HepG2 (cell line): ENCODE measurements around the gene NUP62. TPM values are rescaled to one million over a fixed set of nuclear protein-coding genes. Genes with fewer than 3 reads are reported as not detected.

Experiments
- ATAC-seq: fragments of 200-7000 bp; cut with Tn5 transposase; 3 replicates; pipeline ENCODE4 v1.9.1; 2020; ENCODE audit warnings: mild to moderate bottlenecking, moderate library complexity
- BruUV-seq: library from RNA; stranded (reverse); fragments of 400-500 nt; replicated peaks from 2 replicates; lab custom pipeline; 2021; lab: Mats Ljungman, UMichigan
- CTCF ChIA-PET: fragments of 300-600 bp; formaldehyde crosslinking; extraction: SDS; loops from one replicate; lab custom pipeline; 2021; ENCODE audit warnings: low total read pairs, inconsistent platforms, low intra/inter-chr PET ratio; lab: Yijun Ruan, JAX
- POLR2A ChIA-PET: fragments of 350-600 bp; sonication (Branson Sonifier 250); formaldehyde crosslinking; loops from one replicate; lab custom pipeline; 2020; ENCODE audit warnings: antibody characterized with exemption, inconsistent platforms; lab: Yijun Ruan, JAX
- DNase-seq: peaks from one replicate; pipeline ENCODE4 v3.0.0-alpha.2; 2015; ENCODE audit warnings: low spot score
- FAIRE-seq: peaks from 3 replicates; lab custom pipeline; 2011; peaks lifted over from hg19 to GRCh38; lab: Jason Lieb, UNC
- H2AFZ ChIP-seq: one replicate; pipeline ENCODE4 v1.6.1; 2011; ENCODE audit warnings: low read length, inconsistent platforms
- H3K27ac ChIP-seq: fragments of 300-600 bp; 3 replicates; pipeline ENCODE4 v1.8.0; 2011; ENCODE audit warnings: mixed run types, mild to moderate bottlenecking, mixed read lengths, low read length, inconsistent platforms; ENCODE audit not compliant: insufficient read depth; ENCODE audit errors: extremely low read length
- H3K27me3 ChIP-seq, 2 experiments: fragments of 200-600 bp in 1 of 2; 2 replicates in 1 of 2; 3 replicates in 1 of 2; pipeline versions ENCODE4 v1.6.0 to v1.8.0; 2011; ENCODE audit warnings: low read length in 2 of 2, mild to moderate bottlenecking in 2 of 2, moderate library complexity in 2 of 2, inconsistent platforms in 1 of 2; ENCODE audit not compliant: insufficient read depth in 2 of 2, control insufficient read depth in 1 of 2
- H3K36me3 ChIP-seq, 2 experiments: fragments of 200-600 bp in 1 of 2; replicated peaks in 1 of 2; 2 replicates in 1 of 2; 3 replicates in 1 of 2; pipeline versions ENCODE4 v1.5.1 to v1.8.0; 2011; ENCODE audit warnings: low read length in 2 of 2, inconsistent platforms in 1 of 2; ENCODE audit not compliant: insufficient read depth in 2 of 2, control insufficient read depth in 1 of 2
- H3K4me1 ChIP-seq: 2 replicates; pipeline ENCODE4 v1.5.1; 2012; ENCODE audit warnings: low read length, inconsistent platforms; ENCODE audit not compliant: insufficient read depth
- H3K4me2 ChIP-seq: 2 replicates; pipeline ENCODE4 v1.6.0; 2011; ENCODE audit warnings: low read depth, low read length, inconsistent platforms
- H3K4me3 ChIP-seq, 3 experiments: fragments of 200-600 bp in 1 of 3; sonication (generic), shearing (Covaris generic) in 1 of 3; replicated peaks in 1 of 3; 2 replicates each; pipeline ENCODE4 v1.5.1; 2011 to 2016; ENCODE audit warnings: low read length in 3 of 3, inconsistent platforms in 2 of 3, low read depth in 2 of 3, mild to moderate bottlenecking in 2 of 3, control low read depth in 1 of 3, mixed read lengths in 1 of 3; ENCODE audit not compliant: insufficient read depth in 1 of 3
- H3K79me2 ChIP-seq: one replicate; pipeline ENCODE4 v1.6.1; 2011; ENCODE audit warnings: low read length, inconsistent platforms; ENCODE audit not compliant: insufficient read depth
- H3K9ac ChIP-seq: 2 replicates; pipeline ENCODE4 v1.6.0; 2011; ENCODE audit warnings: mild to moderate bottlenecking, low read depth, low read length, inconsistent platforms; ENCODE audit not compliant: insufficient read depth
- H3K9me3 ChIP-seq: 2 replicates; pipeline ENCODE4 v1.5.1; 2012; ENCODE audit warnings: mild to moderate bottlenecking, low read length
- H4K20me1 ChIP-seq: 2 replicates; pipeline ENCODE4 v1.6.0; 2011; ENCODE audit warnings: inconsistent platforms, mild to moderate bottlenecking, low read length, moderate library complexity; ENCODE audit not compliant: insufficient read depth
- BCLAF1 ChIP-seq: fragments of 450-650 bp; IDR thresholded peaks from 2 replicates; pipeline ENCODE4 v1.6.1; 2017; ENCODE audit warnings: mild to moderate bottlenecking
- IRX3 ChIP-seq: sonication (generic); formaldehyde crosslinking; IDR thresholded peaks from 2 replicates; pipeline ENCODE4 v1.8.1; 2023; ENCODE audit warnings: mild to moderate bottlenecking, low read depth, missing genetic modification reagents, borderline replicate concordance
- KIAA2018 ChIP-seq: sonication (generic); formaldehyde crosslinking; IDR thresholded peaks from 2 replicates; pipeline ENCODE4 v1.5.0; 2020; ENCODE audit warnings: mild to moderate bottlenecking, missing genetic modification reagents, borderline replicate concordance
- MATR3 ChIP-seq: sonication (generic); formaldehyde crosslinking; IDR thresholded peaks from 2 replicates; pipeline ENCODE4 v1.4.0; 2020; ENCODE audit warnings: missing genetic modification reagents
- MZF1 ChIP-seq: sonication (generic); formaldehyde crosslinking; IDR thresholded peaks from 2 replicates; pipeline ENCODE4 v1.8.1; 2023; ENCODE audit warnings: mild to moderate bottlenecking, missing genetic modification reagents, borderline replicate concordance
- NFIB ChIP-seq: sonication (generic); formaldehyde crosslinking; IDR thresholded peaks from 2 replicates; pipeline ENCODE4 v1.9.0; 2021; ENCODE audit warnings: missing genetic modification reagents, mild to moderate bottlenecking, borderline replicate concordance
- THRA ChIP-seq: sonication (generic); formaldehyde crosslinking; IDR thresholded peaks from 2 replicates; pipeline ENCODE4 v1.4.0; 2020; ENCODE audit warnings: missing genetic modification reagents, borderline replicate concordance
- ZFYVE20 ChIP-seq: sonication (generic); formaldehyde crosslinking; IDR thresholded peaks from 2 replicates; pipeline ENCODE4 v1.8.0; 2023; ENCODE audit warnings: low read depth, mild to moderate bottlenecking, moderate library complexity, missing genetic modification reagents, borderline replicate concordance
- ZKSCAN5 ChIP-seq: sonication (generic); formaldehyde crosslinking; IDR thresholded peaks from 2 replicates; pipeline ENCODE4 v1.5.1; 2020; ENCODE audit warnings: mild to moderate bottlenecking, missing genetic modification reagents
- ZMAT3 ChIP-seq: sonication (generic); formaldehyde crosslinking; conservative IDR thresholded peaks from 2 replicates; pipeline ENCODE4 v1.7.0; 2021; ENCODE audit warnings: missing genetic modification reagents
- ZNF234 ChIP-seq: sonication (generic); formaldehyde crosslinking; conservative IDR thresholded peaks from 2 replicates; pipeline ENCODE4 v1.5.1; 2020; ENCODE audit warnings: mild to moderate bottlenecking, missing genetic modification reagents
- ZNF496 ChIP-seq: sonication (generic); formaldehyde crosslinking; IDR thresholded peaks from 2 replicates; pipeline ENCODE4 v1.8.1; 2023; ENCODE audit warnings: mild to moderate bottlenecking, moderate library complexity, missing genetic modification reagents; ENCODE audit not compliant: insufficient replicate concordance
- WGBS: methylation state at CpG from one replicate; pipeline ENCODE4 v1.1.6; 2017; ENCODE audit warnings: low lambda C conversion rate; 5-methylcytosine and 5-hydroxymethylcytosine counted together
- in situ Hi-C: cut with HindIII; loops from 2 replicates; pipeline ENCODE4 v1.10.0; 2017; ENCODE audit warnings: low pct_unique_long_range_greater_than_20kb; ENCODE audit not compliant: extremely low pct_ligation_motif_present
- intact Hi-C: fragments of 100-400 bp; cut with micrococcal nuclease; formaldehyde crosslinking; loops from one replicate; pipeline ENCODE4 v1.10.0; 2022; ENCODE audit not compliant: unreplicated experiment
- polyA plus RNA-seq, 8 experiments: library from polyadenylated mRNA; depleted of rRNA in 3 of 8; stranded (reverse) in 7 of 8; unstranded in 1 of 8; fragments of >200 nt; fragmentation: Illumina TruSeq in 4 of 8; extraction: Trizol in 4 of 8; gene quantifications; 2 replicates each; pipeline versions ENCODE4 v1.2.1 to v1.2.3, GENCODE V29; 2011 to 2016; ENCODE audit warnings: low read depth in 4 of 8, missing spikeins in 1 of 8, mixed read lengths in 1 of 8; ENCODE audit not compliant: insufficient read depth in 1 of 8
- total RNA-seq, 5 experiments: library from RNA; depleted of rRNA; stranded (reverse); fragments of >200 nt; fragmentation: Illumina TruSeq; extraction: Trizol; gene quantifications; 2 replicates each; pipeline ENCODE4 v1.2.3, GENCODE V29; 2016; ENCODE audit warnings: low read depth in 1 of 5

The NUP62 gene
- total and polyA plus RNA-seq, 2 of the 13 experiments (the other 11 are each of a cell fraction or from before 2014, with no cell fraction given): 16.5 to 41.5 TPM

GRCh38 chr19:49978324-49978723 is 49.0 kb upstream of the NUP62 start:
- H3K79me2 ChIP-seq: no peaks in the 10 kb centered on the region
- H2AFZ ChIP-seq: no peak overlapping the region
- in situ Hi-C loops (loop anchor here (5.0 kb wide), 1 partner anchor 41 kb away; no protein-coding TSS in a partner anchor), intact Hi-C loops (no loop called here)
- DNase-seq (no peak), FAIRE-seq (no peak), ATAC-seq (no peak)
- no TSS peak for BruUV-seq
- H3K27ac ChIP-seq: no peak overlapping the region
- H3K4me1 ChIP-seq: no peaks in the 10 kb centered on the region
- peaks cover 0 to 1% of the 10 kb centered on the region in 2 experiments; a peak in 1 of 5 replicates for H3K36me3 ChIP-seq
- H3K4me2 ChIP-seq: no peak overlapping the region
- no peaks in the 10 kb centered on the region for H3K9me3 ChIP-seq
- WGBS: 84% methylated on average over 11 of the region's 11 CpGs
- CTCF ChIA-PET: no interaction called here
- H3K4me3 ChIP-seq: no peak overlapping the region
- 0 out of 2 replicates have a peak, but pooled peaks cover 3% of the 10 kb centered on the region for H4K20me1 ChIP-seq
- POLR2A ChIA-PET: no interaction called here
- H3K9ac ChIP-seq: no peak overlapping the region
- no peaks in the 10 kb centered on the region for H3K27me3 ChIP-seq
- TF ChIP-seq MATR3 (CRISPR knock-in tag) (no peak), MZF1 (CRISPR knock-in tag) (no peak), ZKSCAN5 (CRISPR knock-in tag) (no peak), ZNF496 (CRISPR knock-in tag) (no peak), ZFYVE20 (no peak), BCLAF1 (no peak), NFIB (CRISPR knock-in tag) (no peak), ZNF234 (CRISPR knock-in tag) (no peak), THRA (CRISPR knock-in tag) (no peak), IRX3 (CRISPR knock-in tag) (no peak), ZMAT3 (CRISPR knock-in tag) (no peak), KIAA2018 (no peak)
